HG03175 (cell line): ENCODE results near the gene TTC23.

Source experiments
- ATAC-seq: cut with Tn5 transposase; IDR thresholded peaks from one replicate; pipeline ENCODE4 v1.9.1; 2021; ENCODE audit warnings: mild to moderate bottlenecking, moderate library complexity; ENCODE audit not compliant: unreplicated experiment

Gene TTC23

DNA sequence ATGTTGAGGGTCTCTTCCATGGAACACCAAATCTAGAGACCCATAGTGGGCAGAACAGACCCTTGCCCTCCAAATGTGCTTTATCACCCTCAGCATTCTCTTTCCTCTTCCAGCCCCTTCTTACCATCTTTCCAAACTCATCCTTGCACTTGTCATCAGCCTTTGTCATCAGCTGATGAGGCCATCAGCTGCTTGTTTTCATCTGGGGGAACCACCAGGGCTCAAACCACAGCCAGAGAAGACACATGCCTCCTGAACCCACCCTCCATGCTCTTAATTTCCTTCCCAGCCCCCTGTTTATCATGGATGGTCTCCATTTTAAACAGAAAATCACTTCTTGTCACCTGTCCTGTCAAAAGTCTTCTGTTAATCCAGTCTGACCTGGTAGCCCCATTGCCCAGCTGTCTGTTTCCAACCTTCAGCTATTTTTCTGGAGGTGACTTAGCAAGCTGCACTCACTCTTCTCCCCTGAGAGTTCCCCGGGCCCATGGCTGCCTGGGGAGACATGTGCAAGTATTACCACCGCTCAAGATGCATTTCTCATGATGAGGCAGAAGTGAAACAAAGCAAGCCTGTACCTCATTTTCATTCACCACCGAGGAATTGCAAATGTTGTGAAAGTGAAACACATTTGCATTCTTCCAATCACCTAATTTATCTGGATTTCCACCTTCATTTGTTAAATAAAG, 159.2 kb downstream of the TTC23 start:
- ATAC-seq: peak; percentile 100

DNA sequence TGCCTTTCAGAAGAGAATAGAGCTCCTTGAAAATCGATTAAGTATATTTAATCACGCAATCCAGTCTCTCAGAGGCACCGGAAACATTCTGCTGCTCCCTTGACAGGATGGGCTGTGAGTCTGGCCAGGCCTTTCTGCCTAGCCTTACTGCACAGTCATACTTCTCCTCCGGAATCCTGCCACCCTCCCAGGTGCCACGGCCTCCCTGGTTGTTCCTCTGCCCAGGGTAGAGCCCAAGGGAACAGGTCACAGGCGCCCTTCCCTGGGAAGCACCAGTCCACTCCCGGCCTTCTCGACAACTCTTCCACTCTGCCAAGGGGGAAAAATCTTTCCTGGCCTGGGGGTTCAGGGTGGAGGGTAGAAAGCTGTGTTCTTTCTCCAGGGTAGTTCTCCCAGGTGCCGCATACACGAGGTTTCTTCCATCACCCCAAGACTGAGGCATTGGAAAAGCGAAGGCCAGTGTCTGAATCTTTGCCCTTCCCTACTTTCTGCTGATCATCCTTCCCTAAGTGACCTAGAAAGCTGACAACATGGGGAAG, 161.9 kb downstream of the TTC23 start:
- ATAC-seq: no peak

GRCh38 chr15:99086327-99086667, 163.1 kb downstream of the TTC23 start:
- ATAC-seq: no peak
